CD4-positive, alpha-beta T cell treated with Interleukin-10 for 1 hour (primary cell): Measurements from ENCODE around the gene CEBPA.

Source experiments
- DNase-seq: peaks from one replicate; pipeline ENCODE4 v3.0.0-alpha.2; 2020

CEBPA gene

DNA sequence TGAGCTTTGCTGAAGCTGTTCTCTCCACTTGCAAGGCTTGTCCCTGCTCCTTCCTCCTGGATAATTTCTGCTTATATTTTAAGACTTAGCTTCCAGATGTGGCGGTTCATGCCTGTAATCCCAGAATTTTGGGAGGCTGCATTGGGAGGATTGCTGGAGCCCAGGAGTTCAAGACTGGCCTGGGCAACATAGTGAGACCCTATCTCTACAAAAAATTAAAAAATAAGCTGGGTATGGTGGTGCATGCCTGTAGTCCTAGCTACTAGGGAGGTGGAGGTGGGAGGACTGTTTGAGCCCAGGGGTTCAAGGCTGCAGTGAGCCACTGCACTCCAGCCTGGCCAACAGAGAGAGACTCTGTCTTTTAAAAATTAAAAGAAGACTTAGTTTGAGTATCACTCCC, 31.6 kb downstream of the CEBPA start:
- DNase-seq = no peak

DNA sequence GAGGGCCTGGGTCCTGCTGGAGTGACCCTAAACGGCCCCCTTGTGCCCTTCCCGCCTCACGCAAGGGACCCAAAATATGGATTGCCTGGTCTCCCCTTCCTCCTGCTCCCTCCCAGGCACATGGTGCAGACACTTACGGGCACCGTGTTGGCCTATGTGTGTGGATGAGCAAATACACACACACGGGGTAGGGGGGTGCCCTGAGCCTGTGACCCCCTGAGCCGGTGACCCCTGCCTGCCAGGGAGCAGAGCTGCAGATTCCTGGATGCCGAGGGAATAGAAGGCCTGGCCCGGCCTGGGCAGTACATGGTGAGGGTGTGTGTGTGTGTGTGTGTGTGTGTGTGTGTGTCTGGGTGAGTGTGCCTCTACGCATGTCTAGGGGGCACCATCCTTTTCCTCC, 33.3 kb downstream of the CEBPA start:
- no peak for DNase-seq

DNA sequence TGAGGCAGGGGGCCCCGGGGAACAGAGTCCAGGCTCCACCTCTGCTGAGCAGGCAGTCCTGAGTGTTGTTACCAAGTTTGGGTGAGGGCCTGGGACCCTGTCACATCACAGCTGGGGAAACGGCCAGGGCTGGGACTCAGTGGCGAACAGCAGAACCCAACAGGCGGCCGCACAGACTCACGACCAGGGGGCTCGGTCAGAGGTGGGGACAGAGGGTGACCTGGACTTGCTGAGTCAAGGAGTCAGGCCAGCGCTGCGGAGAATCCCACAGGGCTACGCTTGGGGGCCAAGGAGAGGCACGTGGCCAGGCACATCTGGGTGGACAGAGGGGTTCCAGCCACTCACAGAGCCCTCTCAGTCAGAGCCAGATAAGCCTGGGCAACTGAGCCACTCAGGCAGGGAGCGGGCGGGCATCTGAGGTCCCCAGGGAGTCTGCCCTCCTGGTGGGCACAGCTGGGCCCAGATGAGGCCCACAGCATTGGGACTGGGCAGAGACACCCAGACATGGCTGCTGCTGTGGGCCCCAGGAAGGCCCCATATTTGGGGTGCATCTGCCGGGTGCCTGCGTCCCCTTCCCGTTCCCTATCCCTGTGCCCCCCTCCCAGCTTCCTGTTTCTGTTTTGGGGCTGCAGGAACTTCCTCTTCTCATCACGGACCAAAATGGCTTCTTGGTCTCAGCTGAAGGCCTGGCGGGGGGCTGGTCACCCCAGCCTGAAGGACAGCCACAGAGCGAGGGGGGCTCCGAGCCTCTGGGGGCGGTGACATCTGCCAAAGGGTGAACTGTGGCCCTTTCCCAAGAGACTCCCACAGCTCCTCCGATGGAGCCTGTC, 34.0 kb downstream of the CEBPA start:
- DNase-seq = no peak

DNA sequence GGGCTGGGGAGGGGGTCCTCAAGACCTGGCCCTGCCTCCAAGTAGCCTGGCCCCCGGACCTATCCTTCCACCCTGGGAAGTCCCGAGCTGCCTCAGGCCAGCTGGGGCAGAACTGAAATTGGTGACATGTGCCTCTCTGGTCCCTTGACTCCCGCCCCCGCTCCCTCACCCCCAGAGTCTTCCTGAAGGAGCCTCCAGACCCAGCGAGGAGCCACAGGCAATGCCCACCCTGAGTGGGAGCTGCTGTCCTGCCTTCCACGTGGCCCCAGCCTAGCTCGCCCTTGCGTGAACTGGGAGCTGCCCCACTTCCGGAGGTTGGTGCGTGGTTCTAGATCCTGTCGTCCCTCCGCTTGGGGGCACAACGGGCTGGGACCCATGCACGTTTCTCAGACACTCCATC, 34.6 kb downstream of the CEBPA start:
- DNase-seq = no peak

DNA sequence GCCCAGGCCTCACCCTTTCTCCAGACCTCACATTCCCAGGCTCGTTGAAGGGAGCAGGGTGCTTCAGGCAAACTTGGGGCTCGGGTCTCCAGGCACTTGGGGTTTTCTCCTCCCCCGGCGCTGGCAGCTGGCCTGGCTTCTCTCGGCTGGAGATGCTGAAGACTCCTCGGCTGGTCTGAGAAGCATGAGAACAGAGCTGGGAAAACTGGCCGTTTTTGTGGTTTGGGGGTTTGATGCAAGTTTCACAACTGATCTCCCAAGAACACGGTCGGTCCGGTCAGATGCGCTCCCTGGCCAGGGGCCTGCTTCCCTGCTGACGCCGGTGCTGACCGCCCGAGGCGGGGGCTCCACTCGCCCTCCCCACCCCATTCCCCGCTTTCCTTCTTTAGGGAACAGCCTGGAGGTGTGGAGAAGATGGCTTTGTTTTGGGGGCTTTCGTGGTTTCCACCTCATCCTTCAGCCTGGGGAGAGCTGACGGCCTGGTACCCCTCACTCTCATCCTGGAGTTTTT, 35.3 kb downstream of the CEBPA start:
- no peak for DNase-seq

DNA sequence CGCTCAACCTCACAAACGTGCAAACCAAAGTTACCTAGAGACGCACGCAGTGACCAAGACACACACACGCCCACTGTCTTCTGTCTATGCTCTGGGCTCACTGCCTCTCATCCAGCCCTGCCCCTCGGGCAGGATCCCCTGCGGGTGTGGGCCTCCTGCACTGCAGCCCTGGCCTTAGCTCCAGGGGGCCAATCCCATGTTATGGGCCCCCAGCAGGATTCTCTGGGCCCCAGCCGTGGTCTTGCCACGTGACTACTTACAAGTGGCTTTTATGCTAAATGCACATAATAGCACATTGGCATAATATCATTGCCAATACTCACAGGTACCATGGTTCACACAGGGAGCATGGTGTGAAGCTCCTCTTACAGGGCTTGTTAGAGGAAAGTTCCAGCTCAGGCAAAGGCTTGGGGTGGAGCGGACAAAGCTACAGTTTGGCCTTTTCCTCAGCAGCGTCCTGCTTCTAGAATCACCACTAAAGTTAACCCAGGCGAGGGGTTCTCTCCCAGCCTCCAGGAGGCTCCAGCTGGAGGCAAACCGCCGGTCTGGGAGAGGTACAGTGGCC, 37.4 kb downstream of the CEBPA start:
- no peak for DNase-seq

DNA sequence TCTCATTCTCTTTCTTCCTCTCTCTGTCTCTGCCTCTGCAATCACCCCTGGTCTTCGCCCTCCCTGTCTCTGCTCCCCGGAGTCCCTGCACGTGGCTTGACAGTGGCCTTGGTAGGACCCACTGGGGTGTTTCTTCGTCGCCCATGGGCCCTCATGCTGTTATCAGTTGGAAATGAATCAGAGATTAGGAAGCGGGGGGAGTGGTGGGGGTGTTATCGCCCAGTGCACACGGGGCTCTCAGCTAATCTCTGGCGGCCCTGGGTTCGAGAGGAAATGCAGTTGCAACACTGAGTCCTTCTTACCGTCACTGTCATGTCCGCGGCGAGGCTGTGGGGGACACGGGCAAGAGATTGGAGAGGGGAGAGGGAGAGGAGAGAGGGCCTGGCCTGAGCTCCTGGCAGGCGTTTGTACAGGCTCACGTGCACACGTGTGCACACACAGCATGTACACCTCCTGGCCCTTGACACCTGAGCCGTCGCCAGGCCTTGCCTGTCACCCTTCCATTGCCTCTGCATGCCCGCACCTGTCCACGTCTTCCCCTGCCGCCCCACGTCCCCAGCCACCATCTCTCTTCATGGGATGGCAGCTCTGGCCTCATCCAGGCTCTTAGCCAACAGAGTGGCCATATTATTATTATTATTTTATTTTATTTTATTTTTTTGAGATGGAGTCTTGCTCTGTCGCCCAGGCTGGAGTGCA, 38.9 kb downstream of the CEBPA start:
- DNase-seq = no peak

DNA sequence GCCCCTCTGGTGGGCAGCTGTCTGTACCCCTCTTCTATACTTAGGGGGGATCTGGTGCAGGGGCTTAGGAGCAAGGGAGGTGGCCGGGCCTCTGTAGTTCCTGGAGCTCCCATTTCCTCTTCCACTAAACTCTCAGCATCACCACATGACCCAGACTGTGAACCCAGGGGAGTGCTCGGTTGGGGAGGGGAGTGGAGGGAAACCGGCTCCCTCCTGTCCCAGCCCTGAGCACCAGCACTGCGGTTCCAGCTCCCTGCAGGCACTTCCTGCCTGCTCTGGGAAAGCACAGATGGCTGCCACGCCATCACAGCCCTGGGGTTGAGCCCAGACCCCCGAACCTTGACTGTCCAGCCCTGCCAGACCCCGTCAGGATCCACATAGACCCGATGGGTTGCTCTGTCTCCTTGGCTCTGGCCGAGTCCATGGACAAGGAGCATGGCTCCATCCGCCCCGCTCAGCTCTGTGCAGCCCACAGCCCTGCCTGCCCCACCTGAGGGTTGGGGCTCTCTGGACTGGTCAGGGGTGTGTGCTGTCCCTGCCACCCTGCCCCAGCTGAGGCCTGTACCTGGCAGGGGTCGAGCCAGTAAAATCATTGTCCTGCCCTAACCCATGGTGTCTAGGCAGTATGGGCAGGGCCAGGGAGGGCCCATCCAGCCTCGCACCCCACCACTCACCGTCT, 40.7 kb downstream of the CEBPA start:
- DNase-seq = no peak

DNA sequence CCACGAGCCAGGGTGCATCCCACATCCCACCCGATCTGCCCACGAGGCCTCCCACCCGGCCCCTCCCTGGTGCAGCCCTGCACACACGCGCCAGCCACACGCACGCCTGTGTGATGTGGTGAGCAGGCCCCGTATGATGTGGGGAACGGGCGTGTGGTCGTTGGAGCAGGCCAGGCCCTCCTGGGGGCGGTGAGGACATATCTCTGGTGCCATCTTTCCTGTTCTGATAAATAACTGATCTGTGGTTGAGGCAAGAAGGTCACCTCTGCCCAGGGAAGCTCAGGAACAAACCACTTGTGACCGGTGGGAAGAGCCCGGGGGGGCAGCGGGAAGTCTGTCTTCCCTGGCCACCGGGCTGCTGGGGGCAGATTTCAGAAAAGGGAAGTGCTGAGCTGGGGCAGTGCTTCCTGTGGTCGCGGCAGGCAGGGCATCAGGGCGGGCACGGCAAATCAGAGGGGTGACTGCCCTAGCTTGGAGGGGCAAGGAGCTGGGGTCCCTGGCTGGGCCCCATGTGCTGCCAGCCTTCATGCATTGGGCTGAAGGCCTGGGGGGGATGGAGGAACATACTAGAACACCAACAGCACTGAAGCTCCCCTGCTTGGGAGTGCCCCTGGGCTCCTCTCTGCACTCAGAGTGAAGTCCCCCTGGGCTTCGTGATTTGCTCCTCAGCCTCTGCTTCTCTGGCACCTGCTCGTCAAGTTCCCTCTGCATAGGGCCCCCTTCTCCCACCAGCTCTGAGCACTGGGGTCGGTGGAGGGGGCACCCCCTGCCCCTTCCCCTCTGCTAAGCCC, 41.5 kb downstream of the CEBPA start:
- DNase-seq = no peak

DNA sequence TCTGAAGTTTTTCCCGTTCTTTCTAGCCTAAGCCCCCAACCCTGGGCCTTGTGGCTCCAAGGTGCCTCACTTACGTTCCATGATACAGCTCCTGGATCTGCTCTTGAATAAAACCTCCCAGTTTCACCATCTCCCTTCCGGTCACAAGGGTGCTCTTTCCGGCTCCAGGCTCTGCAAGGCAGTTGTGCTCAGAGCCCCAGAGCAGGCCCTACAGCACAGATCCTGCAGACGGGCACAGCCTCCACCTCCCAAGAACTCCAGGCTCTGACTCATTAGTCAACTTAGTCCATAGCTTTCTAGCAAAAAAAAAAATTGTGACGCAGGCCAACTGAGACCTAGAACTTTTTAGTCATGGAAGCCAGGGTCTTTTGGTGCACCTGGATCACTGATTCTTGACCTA, 42.8 kb downstream of the CEBPA start:
- no peak for DNase-seq

DNA sequence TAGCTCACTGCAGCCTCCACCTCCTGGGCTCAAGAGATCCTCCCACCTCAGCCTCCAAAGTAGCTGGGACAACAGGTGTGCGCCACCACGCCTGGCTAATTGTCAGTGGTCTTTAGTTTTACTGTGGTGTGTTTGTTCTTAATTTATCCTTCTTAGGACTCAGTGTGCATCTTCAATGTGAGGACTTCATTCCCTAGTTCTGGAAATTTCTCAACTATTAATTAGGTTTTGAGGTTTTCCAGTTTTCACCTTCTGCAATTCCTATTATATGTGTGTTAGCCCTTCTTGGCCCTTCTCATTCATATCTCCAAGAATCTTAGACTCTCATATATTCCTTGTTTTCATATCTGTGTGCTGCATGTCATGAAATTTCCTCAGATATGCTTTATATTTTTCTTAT, 44.5 kb downstream of the CEBPA start:
- no peak for DNase-seq

DNA sequence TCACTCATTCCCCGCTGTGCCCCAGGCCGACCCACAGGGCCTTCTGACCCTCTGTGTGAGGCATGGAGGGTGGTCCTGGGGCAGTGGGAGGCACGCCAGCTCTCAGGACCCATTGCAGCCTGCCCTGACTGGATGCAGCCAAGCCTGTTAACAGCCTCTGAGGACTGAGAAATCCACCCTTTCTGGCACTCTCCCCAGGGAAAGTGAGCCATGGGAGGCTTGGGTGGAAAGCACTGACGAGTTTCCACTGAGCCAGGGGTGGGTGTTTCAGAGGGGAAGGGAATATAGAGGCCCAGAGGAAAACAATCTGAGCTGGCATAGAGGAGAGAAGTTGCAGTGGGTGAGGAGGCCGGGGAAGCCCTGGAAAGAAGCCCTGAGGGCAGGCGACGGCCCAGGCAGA, 46.1 kb downstream of the CEBPA start:
- DNase-seq = no peak

DNA sequence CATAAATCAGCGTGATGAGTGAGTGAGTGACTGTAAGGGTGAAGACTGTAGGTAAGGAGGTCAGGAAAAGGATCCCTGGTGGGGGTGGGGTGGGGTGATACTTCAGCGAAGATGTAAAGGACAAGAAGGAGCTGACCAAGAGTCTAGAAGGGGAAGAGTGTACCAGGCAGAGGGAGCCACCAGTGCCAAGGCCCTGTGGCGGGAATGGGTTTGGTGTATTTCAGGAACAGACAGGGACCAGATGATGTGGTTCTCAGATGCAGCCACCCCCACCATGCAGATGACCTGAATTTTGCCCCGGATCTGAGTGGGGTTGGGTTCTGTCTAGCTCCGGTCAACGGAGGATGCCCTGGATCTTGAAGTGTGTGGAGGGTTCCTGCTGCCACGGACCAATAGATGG, 46.6 kb downstream of the CEBPA start:
- no peak for DNase-seq

DNA sequence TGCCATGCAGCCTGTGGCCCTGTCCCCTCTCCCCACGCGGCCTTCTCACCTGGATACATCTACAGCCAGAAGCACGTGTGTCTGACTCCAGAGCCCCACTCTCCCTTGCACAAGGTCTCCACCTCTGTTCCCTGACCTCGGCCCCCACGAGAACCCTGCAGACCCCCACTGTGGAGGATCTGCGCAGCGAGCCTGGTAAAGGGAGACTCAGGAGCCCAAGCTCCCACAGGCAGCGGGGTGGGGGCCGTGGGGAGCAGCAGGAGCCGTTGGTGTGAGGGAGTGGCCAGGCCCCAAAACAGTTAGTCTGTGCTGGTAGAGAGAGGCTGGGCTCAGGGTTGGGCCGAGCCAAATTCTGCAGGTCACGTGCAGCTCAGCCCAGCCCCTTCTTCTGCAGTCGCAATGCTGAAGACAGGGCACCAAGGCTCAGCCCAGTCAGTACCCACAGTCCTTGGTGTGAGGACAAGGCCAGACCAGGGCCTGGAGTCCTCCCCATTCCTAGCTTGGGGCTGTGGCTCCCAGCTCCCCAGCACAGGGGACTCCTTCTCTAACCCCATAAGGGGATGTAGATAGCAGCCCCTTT, 48.0 kb downstream of the CEBPA start:
- DNase-seq = no peak

DNA sequence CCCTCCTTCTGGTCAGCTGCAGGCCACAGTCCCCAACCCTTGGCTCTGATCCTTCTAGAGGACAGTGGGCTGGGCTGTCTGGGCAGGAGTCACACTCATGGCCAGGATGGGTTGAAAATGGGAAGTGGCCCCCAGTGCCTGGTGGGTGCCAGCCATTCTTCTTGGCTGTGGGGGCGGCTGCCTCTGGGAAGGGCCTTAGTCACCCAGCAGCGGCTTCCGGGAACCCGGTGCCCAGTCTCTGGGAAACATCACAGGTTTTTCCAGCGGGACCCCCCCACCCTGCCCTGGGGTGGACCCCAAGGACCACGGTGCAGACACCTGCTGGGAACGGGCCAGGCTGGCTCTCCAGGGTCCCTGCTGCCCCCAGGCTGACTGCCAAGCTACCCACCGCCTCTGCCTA, 49.4 kb downstream of the CEBPA start:
- no peak for DNase-seq

DNA sequence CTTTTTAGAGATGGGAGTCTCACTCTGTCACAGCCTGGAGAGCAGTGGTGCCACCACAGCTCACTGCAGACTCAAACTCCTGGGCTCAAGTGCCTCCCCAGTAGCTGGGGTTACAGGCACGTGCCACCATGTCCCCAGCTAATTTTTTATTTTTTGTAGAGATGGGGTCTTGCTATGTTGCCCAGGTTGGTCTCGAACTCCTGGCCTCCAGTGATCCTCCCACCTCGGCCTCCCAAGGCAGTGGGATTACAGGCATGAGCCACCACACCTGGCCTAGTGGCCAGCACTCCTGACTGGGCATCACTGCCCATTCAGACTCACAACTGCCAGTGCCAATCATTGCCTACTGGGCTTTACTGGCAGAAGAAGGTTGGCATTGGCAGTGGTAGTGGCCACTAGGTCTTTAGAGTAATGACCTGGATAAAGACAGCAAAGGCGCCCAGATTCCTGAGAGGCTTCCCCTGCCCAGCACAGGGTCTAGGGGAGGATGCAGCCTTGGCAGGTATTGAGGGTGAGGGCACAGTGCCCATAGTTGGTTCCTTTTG, 49.8 kb downstream of the CEBPA start:
- DNase-seq = no peak

DNA sequence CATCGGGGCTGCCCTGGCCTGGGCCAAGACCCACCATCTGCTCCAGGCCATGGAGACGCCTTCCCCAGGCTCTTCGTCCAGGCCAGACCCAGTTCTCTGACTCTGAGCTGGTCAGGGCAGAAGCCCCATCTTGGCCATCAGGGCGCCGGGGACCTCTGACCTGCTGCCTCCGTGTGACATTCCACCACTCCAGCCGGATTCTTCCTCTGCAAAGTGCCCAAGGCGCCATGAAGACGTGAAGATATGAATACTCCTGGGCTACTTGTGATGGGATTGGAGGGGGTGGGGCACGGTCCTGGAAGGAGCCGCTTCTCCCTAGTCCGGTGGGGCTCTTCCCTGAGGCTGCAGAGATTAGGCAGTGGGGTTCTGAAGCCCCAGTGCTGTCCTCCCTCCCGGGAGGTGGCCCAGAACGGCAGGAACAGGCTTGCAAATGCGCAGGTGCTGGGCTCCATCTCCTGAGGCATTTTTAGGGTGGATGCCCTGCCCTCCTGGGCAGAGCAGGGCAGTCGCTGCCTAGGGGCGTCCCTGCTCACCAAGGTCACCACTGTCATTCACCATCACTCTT, 50.7 kb downstream of the CEBPA start:
- DNase-seq = no peak

DNA sequence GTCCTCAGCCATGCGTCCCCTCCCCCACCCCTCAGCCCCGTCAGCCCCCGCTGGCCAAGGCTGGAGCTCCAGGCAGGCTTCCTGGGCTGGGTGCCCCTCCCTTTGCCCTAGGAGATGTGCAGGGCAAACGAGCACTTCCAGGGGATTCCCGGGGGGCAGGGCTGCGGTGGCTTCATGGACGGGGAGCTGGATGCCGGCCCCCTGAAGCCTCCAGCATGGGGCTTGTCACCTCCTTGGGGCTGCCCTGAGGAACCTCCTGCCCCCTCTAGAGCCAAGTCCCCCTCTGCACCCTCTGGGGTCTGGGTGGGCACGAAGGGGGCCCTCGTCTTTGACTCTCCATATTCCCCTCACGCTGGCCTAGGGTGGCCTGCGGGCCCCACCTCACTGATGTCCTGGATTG, 51.3 kb downstream of the CEBPA start:
- no peak for DNase-seq

DNA sequence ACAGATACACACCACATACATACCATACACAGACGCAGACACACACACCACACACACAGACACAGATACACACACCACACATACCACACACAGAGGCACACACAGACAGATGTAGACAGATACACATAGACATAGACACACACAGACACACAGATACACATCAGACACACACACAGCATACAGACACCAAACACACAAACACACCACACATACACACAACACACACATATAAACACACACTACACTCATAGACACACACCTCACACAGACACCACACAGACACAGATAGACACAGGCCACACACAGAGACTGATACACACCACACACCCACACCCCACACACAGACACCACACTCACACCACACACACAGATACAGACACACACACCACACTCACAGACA, 51.8 kb downstream of the CEBPA start:
- no peak for DNase-seq
